HEK293 (cell line): Measurements from ENCODE around the gene RAF1.
"Not testable (repeated sequence)": the region's sequence is repeated elsewhere in the genome, so short reads cannot be mapped to it uniquely, and the experiment has no call there.

ENCODE experiments used
- CTCF ChIA-PET: fragments of 350-600 bp; formaldehyde crosslinking; extraction: SDS; loops from one replicate; lab custom pipeline; 2021; ENCODE audit warnings: antibody characterized with exemption; lab: Yijun Ruan, JAX
- POLR2A ChIA-PET: fragments of 300-600 bp; formaldehyde crosslinking; extraction: SDS; loops from one replicate; lab custom pipeline; 2020; ENCODE audit warnings: antibody characterized with exemption, inconsistent platforms; lab: Yijun Ruan, JAX
- H3K27ac ChIP-seq: fragments of 200-500 bp; sonication (Bioruptor generic); 2 replicates; pipeline ENCODE4 v1.5.1; 2014; ENCODE audit warnings: low read depth, low read length, control low read depth, inconsistent platforms; ENCODE audit errors: extremely low read depth
- H3K36me3 ChIP-seq, 2 experiments: fragments of 200-500 bp in 1 of 2; sonication (Bioruptor generic) in 1 of 2; 1 replicate in 1 of 2; 2 replicates in 1 of 2; pipeline ENCODE4 v1.5.1; 2014 to 2017; ENCODE audit warnings: inconsistent platforms in 2 of 2, low read length in 2 of 2; ENCODE audit not compliant: control insufficient read depth in 2 of 2, insufficient read depth in 1 of 2
- H3K4me1 ChIP-seq: fragments of 200-500 bp; sonication (Bioruptor generic); 2 replicates; pipeline ENCODE4 v1.5.1; 2014; ENCODE audit warnings: mild to moderate bottlenecking, low read length, inconsistent platforms; ENCODE audit not compliant: control insufficient read depth, insufficient read depth
- H3K4me3 ChIP-seq: 2 replicates; pipeline ENCODE4 v1.5.1; 2011; ENCODE audit warnings: low read depth, mild to moderate bottlenecking, control low read depth, low read length, moderate library complexity
- H3K9me3 ChIP-seq: fragments of 200-500 bp; sonication (Bioruptor generic); 2 replicates; pipeline ENCODE4 v1.5.1; 2014; ENCODE audit warnings: low read depth, low read length, inconsistent platforms; ENCODE audit not compliant: control insufficient read depth, insufficient read depth
- ATF2 ChIP-seq: fragments of 450-650 bp; formaldehyde crosslinking; IDR thresholded peaks from 2 replicates; pipeline ENCODE4 v1.5.1; 2016; ENCODE audit warnings: missing biosample characterization, missing genetic modification characterization, low read depth
- CTCF ChIP-seq: fragments of 450-650 bp; formaldehyde crosslinking; IDR thresholded peaks from 2 replicates; pipeline ENCODE4 v1.5.1; 2016; ENCODE audit warnings: missing biosample characterization, missing genetic modification characterization
- INSM2 ChIP-seq: fragments of 450-650 bp; formaldehyde crosslinking; IDR thresholded peaks from 2 replicates; pipeline ENCODE4 v1.5.1; 2016; ENCODE audit warnings: missing biosample characterization, missing genetic modification characterization
- SCRT1 ChIP-seq: fragments of 450-650 bp; formaldehyde crosslinking; IDR thresholded peaks from 2 replicates; pipeline ENCODE4 v1.5.1; 2016; ENCODE audit warnings: missing biosample characterization, missing genetic modification characterization, borderline replicate concordance
- SCRT2 ChIP-seq: fragments of 450-650 bp; formaldehyde crosslinking; IDR thresholded peaks from 2 replicates; pipeline ENCODE4 v1.5.1; 2016; ENCODE audit warnings: missing biosample characterization, missing genetic modification characterization
- SETDB1 ChIP-seq: IDR thresholded peaks from one replicate; pipeline ENCODE4 v1.6.1; 2017; ENCODE audit warnings: mild to moderate bottlenecking, low read length, moderate library complexity, mixed read lengths; ENCODE audit not compliant: insufficient read length
- ZBTB6 ChIP-seq: fragments of 450-650 bp; formaldehyde crosslinking; IDR thresholded peaks from 2 replicates; pipeline ENCODE4 v1.5.1; 2017; ENCODE audit warnings: missing biosample characterization, missing genetic modification characterization
- ZNF121 ChIP-seq: fragments of 450-650 bp; formaldehyde crosslinking; IDR thresholded peaks from 2 replicates; pipeline ENCODE4 v1.5.1; 2016; ENCODE audit warnings: missing biosample characterization, missing genetic modification characterization
- ZNF19 ChIP-seq: fragments of 450-650 bp; formaldehyde crosslinking; IDR thresholded peaks from 2 replicates; pipeline ENCODE4; 2016; ENCODE audit warnings: missing biosample characterization, missing genetic modification characterization, low read depth
- ZNF302 ChIP-seq: fragments of 450-650 bp; formaldehyde crosslinking; IDR thresholded peaks from 2 replicates; pipeline ENCODE4 v1.5.1; 2016; ENCODE audit warnings: missing biosample characterization, missing genetic modification characterization, low read depth
- ZNF335 ChIP-seq: fragments of 450-650 bp; formaldehyde crosslinking; conservative IDR thresholded peaks from 2 replicates; pipeline ENCODE4 v1.5.1; 2016; ENCODE audit warnings: missing biosample characterization, missing genetic modification characterization
- ZNF473 ChIP-seq: fragments of 450-650 bp; formaldehyde crosslinking; IDR thresholded peaks from 2 replicates; pipeline ENCODE4 v1.5.1; 2017; ENCODE audit warnings: missing biosample characterization, missing genetic modification characterization

RAF1 gene

GRCh38 chr3:12544652-12545472 lies 119.1 kb downstream of the RAF1 start:
- CTCF ChIA-PET, result interaction anchor here (0.9 kb wide), 1 partner anchor 61 kb away, joined by 3 read pairs; no protein-coding TSS in a partner anchor
- no peak for TF ChIP-seq ATF2 (tag by site-specific recombination)
- 0 out of 2 replicates have a peak, but pooled peaks have one; percentile 21 for TF ChIP-seq ZNF335 (tag by site-specific recombination)
- peak; percentile 74 for TF ChIP-seq SCRT1 (tag by site-specific recombination)
- TF ChIP-seq SCRT2, result peak; percentile 90
- Histone ChIP-seq H3K27ac (peak overlapping the region; percentile 29), H3K4me3 (peak overlapping the region; percentile 31), H3K4me1 (peaks cover 10% of the 10 kb centered on the region; the same call in 1 of the 2 replicates), H3K36me3 (peaks cover 0 to 14% of the 10 kb centered on the region in 2 experiments; a peak in 2 of 3 replicates), H3K9me3 (no peaks in the 10 kb centered on the region)
- POLR2A ChIA-PET, result interaction anchor here (1.1 to 1.6 kb wide), 3 partner anchors 9 to 61 kb away, joined by 3 to 12 read pairs (median 5); partner anchors contain the start of genes MKRN2 and TSEN2

- H3K36me3 ChIP-seq, result peaks cover 4 to 25% of the 10 kb centered on the region in 2 experiments; a peak in 2 of 3 replicates
- CTCF ChIA-PET, H3K27ac ChIP-seq, H3K9me3 ChIP-seq, H3K4me3 ChIP-seq, POLR2A ChIA-PET, H3K4me1 ChIP-seq: not testable (repeated sequence)
- TF ChIP-seq ZNF121 (tag by site-specific recombination), result peak; percentile 14; the same call in 1 of the 2 replicates
These were observed 120.4 kb downstream of the RAF1 start for GRCh38 chr3:12543497-12543896.

- Histone ChIP-seq H3K36me3 (peaks cover 4 to 28% of the 10 kb centered on the region in 2 experiments; a peak in 2 of 3 replicates), H3K9me3 (no peaks in the 10 kb centered on the region), H3K27ac (no peak overlapping the region), H3K4me3 (no peak overlapping the region), H3K4me1 (peaks cover 10% of the 10 kb centered on the region; the same call in 1 of the 2 replicates)
- TF ChIP-seq ZNF19 (tag by site-specific recombination) (no peak), INSM2 (tag by site-specific recombination) (no peak), ZNF302 (tag by site-specific recombination) (no peak), ZBTB6 (tag by site-specific recombination) (no peak), ZNF473 (tag by site-specific recombination) (no peak), CTCF (peak; percentile 32; the same call in 1 of the 2 replicates), SETDB1 (no peak)
- ChIA-PET CTCF (interaction anchor here (1.0 kb wide), 1 partner anchor 12 kb away, joined by 3 read pairs; no protein-coding TSS in a partner anchor), POLR2A (no interaction called here)
These were observed 122.3 kb downstream of the RAF1 start for GRCh38 chr3:12541625-12542024.
